Ureter (tissue), 1 donor: Measurements from ENCODE around the gene PLEKHG4. TPM values are rescaled to one million over a fixed set of nuclear protein-coding genes. Genes with fewer than 3 reads are reported as not detected.

Source experiments
- DNase-seq: peaks from one replicate; pipeline ENCODE4 v3.0.0-alpha.2; 2020; ENCODE audit warnings: low spot score
- total RNA-seq: library from RNA; stranded (reverse); gene quantifications from one replicate; pipeline ENCODE4 v1.2.4, GENCODE V29; 2023
- donor health status: DM: yes; HTN: yes; CAD: no.

Gene PLEKHG4
- total RNA-seq, 1 donor from 2014 or later = 10.3 TPM

DNA sequence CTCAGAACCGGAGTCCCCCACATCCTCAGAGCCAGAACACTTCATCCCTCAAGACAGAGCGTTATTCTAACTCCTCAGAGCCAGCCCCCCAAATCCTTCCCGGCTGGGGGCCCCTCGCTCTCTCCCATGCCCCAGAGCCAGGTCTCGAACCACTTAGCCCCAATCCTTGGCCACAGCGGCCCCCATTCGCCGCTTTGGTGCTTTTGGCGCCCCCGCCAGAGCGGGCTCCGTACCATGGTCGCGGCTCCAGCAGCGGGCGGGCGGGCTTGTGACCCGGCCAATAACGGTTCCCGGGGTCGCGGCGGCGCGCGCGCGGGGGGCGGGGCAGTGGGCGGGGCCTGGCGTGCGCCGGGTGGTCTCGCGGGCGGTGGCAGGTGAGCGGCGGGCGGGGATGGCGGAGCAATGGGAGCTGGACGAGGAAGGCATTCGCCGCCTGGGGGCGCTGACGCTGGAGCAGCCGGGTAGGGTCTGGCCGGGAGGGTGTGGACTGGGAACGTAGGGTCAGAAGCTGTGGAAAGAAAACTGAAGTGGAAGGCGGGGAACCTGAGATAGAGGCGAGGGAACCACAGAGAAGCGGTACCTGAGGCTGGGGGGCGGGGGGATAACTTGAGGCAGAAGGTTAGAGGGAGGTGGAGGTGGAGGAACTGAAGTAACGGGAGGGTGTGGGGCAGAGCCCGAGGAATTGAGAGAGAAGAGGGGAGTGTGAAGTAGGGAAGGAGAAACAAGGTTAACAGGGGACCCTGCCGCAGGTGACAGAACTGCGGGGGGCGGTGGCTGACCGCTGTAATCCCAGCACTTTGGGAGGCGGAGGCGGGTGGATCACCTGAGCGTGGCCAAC is 47.4 kb downstream of the PLEKHG4 start, which contains the start of the genes KCTD19 and LRRC36:
KCTD19 (minus strand) TSS at position 270 of the 838 bp plus-strand sequence; CDS start at position 236, 34 bp downstream.
LRRC36 (plus strand) TSS at position 344 of the 838 bp plus-strand sequence; CDS start at position 392, 48 bp downstream.
- DNase-seq = peak; percentile 47

GRCh38 chr16:67327743-67328142 is 48.4 kb downstream of the PLEKHG4 start:
- DNase-seq = no peak

- no peak for DNase-seq
Measured at GRCh38 chr16:67329901-67330300, 50.6 kb downstream of the PLEKHG4 start.

DNA sequence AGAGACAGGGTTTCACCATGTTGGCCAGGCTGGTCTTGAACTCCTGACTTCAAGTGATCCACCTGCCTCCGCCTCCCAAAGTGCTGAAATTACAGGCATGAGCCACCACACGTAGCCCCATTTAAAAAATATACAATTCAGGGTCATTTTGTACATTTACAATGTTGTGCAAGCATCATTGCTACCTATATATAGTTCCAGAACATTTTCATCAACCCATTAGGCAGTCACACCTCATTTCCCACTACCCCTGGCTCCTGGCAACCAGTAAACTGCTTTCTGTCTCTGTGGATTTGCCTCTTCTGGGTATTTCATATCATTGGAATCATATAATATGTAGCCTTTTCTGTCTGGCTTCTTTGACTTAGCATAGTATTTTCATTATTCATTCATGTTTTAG is 54.0 kb downstream of the PLEKHG4 start:
- no peak for DNase-seq

DNA sequence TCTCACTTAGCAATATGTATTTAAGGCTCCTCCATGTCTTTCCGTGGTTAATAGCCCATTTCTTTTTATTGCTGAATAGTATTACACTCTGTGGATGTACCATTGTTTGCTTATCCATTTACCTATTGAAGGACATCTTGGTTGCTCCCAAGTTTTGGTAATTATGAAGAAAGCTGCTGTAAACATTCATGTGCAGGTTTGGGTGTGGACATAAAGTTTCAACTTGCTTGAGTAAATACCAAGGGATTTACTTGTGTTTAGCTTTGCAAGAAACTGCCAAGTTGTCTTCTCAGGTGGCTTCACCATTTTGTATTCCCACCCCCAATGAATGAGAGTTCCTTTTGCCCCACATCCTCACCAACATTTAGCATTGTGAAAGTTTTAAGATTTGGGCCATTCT is 56.8 kb downstream of the PLEKHG4 start:
- DNase-seq = no peak

DNA sequence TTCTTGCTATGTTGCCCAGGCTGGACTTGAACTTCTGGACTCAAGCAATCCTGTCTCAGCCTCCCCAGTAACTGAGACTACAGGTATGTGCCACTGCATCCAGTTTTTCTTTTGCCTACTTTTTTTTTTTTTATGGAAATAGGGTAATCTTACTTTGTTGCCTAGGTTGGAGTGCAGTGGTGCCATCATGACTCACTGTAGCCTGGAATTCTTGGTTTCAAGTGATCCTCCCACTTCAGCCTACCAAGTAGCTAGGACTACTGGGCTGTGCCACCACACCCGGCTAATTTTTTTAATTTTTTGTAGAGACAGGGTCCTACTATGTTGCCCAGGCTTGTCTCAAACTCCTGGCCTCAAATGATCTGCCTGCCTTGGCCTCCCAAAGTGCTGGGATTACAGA is 57.3 kb downstream of the PLEKHG4 start:
- no peak for DNase-seq

Other genes starting within 250 kb of the PLEKHG4 start
- gene PHAF1, start 169.6 kb upstream of the PLEKHG4 start, total RNA-seq = 19.4 TPM
- 14.5 TPM for gene B3GNT9, start 128.5 kb upstream of the PLEKHG4 start, total RNA-seq
- gene TRADD, start 119.6 kb upstream of the PLEKHG4 start, total RNA-seq = 20.5 TPM
- 12.5 TPM for gene FBXL8, start 119.6 kb upstream of the PLEKHG4 start, total RNA-seq
- 52.0 TPM for gene HSF4, start 114.8 kb upstream of the PLEKHG4 start, total RNA-seq
- 26.8 TPM for gene NOL3, start 109.0 kb upstream of the PLEKHG4 start, total RNA-seq
- gene MATCAP1, start 95.6 kb upstream of the PLEKHG4 start, total RNA-seq = 50.7 TPM
- gene EXOC3L1, start 89.4 kb upstream of the PLEKHG4 start, total RNA-seq = 5.2 TPM
- gene E2F4, start 87.4 kb upstream of the PLEKHG4 start, total RNA-seq = 83.0 TPM
- 23.5 TPM for gene ELMO3, start 80.4 kb upstream of the PLEKHG4 start, total RNA-seq
- gene TMEM208, start 52.4 kb upstream of the PLEKHG4 start, total RNA-seq = 30.9 TPM
- 19.1 TPM for gene FHOD1, start 32.1 kb upstream of the PLEKHG4 start, total RNA-seq
- gene SLC9A5, start 30.6 kb upstream of the PLEKHG4 start, total RNA-seq = 0.86 TPM
- not detected for gene KCTD19, start 47.2 kb downstream of the PLEKHG4 start, total RNA-seq
- gene LRRC36, start 47.3 kb downstream of the PLEKHG4 start, total RNA-seq = not detected
- 12.5 TPM for gene TPPP3, start 114.0 kb downstream of the PLEKHG4 start, total RNA-seq
- 14.3 TPM for gene ZDHHC1, start 136.9 kb downstream of the PLEKHG4 start, total RNA-seq
- 5.6 TPM for gene HSD11B2, start 151.6 kb downstream of the PLEKHG4 start, total RNA-seq
- gene ATP6V0D1, start 201.6 kb downstream of the PLEKHG4 start, total RNA-seq = 89.2 TPM
- not detected for gene AGRP, start 204.0 kb downstream of the PLEKHG4 start, total RNA-seq
- 57.6 TPM for gene RIPOR1, start 249.3 kb downstream of the PLEKHG4 start, total RNA-seq